LNCaP clone FGC (cell line): ENCODE measurements around the gene ZSWIM3.

ENCODE experiments used
- DNase-seq: peaks from one replicate; pipeline ENCODE4 v3.0.0-alpha.2; 2011; ENCODE audit warnings: low read depth
- H3K4me3 ChIP-seq: 2 replicates; pipeline ENCODE4 v1.5.1; 2011; ENCODE audit warnings: mild to moderate bottlenecking, low read depth, low read length, control low read depth
- TF ChIP-seq, protein P1 (sequence below): IDR thresholded peaks from 2 replicates; pipeline ENCODE4 v1.5.1; 2012; ENCODE audit warnings: mild to moderate bottlenecking; ENCODE audit not compliant: control insufficient read depth, insufficient read depth; ENCODE audit errors: extremely low read depth

Gene ZSWIM3

DNA sequence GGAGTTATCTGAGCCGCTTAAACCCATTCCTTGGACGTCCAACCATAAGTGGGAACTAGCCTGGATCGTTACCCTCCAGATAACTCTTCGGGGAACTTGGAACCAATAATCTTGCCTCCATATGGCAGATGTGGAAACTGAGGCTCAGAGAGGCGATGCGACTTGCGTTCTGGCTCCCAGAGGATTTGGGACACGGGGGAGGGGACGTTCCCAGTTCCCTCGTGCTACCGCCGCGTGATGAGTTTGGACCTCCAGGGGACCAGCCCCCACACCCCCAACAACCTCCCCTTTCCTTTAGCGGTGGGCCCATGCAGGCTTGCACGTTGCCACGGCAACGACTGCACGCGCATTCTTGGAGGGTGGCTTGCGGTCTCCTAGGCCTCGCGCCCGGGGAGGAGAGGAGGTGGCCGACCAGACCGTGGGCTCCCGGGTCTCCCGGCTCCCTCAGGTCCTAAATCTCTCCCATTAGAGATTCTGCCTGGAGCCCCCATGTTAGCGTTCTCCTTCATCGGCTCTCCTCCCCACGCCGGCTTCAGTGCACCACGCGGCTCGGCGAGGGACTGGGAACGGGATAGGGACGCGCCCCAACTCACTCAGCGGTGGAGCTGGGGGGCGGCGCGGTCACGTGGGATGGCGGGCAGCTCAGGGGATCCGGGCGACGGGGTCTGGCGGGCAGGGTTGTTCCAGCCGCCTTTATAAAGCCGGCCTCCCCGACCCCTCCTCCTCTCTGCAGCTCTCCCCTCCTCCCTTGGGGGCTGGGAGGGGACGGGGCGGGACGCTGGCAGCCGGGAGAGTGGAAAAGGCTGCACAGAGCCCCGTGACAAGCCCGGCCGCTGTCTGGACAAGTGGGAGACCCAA lies 54.3 kb downstream of the ZSWIM3 start, which contains the start of gene PLTP:
TSS of gene PLTP (minus strand) at position 670 of the 858 bp plus-strand sequence. CDS start 703 bp downstream, outside the sequence.
- no peak for DNase-seq
- H3K4me3 ChIP-seq = no peak within 1 kb of the TSS
- TF ChIP-seq, protein P1, sequence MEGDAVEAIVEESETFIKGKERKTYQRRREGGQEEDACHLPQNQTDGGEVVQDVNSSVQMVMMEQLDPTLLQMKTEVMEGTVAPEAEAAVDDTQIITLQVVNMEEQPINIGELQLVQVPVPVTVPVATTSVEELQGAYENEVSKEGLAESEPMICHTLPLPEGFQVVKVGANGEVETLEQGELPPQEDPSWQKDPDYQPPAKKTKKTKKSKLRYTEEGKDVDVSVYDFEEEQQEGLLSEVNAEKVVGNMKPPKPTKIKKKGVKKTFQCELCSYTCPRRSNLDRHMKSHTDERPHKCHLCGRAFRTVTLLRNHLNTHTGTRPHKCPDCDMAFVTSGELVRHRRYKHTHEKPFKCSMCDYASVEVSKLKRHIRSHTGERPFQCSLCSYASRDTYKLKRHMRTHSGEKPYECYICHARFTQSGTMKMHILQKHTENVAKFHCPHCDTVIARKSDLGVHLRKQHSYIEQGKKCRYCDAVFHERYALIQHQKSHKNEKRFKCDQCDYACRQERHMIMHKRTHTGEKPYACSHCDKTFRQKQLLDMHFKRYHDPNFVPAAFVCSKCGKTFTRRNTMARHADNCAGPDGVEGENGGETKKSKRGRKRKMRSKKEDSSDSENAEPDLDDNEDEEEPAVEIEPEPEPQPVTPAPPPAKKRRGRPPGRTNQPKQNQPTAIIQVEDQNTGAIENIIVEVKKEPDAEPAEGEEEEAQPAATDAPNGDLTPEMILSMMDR = no peak

DNA sequence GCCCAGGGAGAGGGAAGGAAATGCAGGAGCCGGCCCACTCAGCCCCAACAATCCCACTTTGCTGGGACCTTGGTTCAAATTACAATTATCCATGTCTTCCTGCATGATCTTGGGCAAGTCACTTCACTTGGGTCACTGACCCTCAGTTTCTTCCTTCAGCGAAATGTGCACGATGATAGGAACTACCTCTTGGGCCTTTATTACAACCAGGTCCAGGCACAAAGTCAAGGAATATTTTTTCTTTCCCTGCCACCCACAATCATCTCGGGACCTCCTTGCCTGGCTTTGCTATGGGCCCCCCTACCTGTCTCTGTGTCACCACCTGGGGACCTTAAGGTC lies 54.9 kb downstream of the ZSWIM3 start:
- TF ChIP-seq, protein P1 = no peak
- no peak overlapping the region for H3K4me3 ChIP-seq

DNA sequence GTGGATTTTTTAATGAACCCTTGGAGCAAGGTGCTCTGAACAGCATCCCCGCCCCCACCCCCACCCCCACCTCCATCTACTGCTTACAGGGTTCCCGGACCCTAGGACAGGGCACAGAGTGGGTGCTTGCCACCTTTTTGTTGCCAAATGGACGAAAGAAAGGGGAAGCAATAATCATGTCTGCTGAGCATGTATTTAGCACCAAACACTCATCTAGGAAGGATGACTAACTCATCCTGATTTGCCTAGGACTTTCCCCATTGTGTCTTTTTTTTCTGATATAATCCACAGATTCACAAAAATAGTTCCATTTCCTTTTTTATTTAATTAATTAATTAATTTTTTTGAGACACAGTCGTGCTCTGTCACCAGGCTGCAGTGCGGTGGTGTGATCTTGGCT lies 55.7 kb downstream of the ZSWIM3 start:
- TF ChIP-seq, protein P1 = no peak
- DNase-seq = no peak
- no peak overlapping the region for H3K4me3 ChIP-seq

More for the DNA sequence above, 54.9 kb downstream of the ZSWIM3 start:
- DNase-seq = no peak

DNA sequence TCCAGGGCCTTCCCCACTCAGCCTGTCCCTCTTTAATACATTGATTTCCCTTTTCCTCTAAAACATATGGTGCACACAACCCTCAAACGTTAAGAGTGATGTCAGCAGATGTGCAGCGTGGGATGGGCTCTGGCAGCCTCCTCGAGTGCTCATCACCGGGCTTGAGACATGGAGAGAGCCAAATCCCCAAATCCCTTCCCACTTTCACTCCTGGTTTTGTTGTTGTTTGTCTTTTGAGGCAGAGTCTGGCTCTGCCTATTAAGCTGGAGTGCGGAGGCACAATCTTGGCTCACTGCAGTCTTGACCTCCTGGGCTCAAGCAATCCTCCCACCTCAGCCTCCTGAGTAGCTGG lies 60.4 kb downstream of the ZSWIM3 start:
- no peak for DNase-seq
- TF ChIP-seq, protein P1 = no peak
- H3K4me3 ChIP-seq = no peak overlapping the region

DNA sequence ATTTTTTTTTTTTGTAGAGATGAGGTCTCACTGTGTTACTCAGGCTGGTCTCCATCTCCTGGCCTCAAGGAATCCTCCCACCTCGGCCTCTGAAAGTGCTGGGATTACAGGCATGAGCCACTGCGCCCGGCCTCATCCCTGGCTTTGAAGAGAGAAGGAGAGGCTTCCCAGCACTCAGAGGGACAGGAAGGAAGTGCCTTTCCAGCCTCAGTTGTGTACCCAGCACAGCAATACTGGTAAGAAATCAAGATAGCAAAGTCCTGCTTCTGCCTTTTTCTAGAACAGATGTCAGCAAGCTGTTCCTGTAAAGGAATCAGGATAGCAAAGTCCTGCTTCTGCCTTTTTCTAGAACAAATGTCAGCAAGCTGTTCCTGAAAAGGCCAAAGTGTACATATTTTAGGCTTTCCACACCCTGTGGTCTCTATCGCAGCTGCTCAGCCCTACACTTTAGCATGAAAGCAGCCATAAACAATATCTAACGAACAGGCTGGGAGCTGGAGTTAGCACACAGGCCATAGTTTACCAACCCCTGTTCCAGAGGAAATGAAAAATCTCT lies 60.8 kb downstream of the ZSWIM3 start:
- TF ChIP-seq, protein P1 = no peak
- no peak for DNase-seq
- no peak overlapping the region for H3K4me3 ChIP-seq

DNA sequence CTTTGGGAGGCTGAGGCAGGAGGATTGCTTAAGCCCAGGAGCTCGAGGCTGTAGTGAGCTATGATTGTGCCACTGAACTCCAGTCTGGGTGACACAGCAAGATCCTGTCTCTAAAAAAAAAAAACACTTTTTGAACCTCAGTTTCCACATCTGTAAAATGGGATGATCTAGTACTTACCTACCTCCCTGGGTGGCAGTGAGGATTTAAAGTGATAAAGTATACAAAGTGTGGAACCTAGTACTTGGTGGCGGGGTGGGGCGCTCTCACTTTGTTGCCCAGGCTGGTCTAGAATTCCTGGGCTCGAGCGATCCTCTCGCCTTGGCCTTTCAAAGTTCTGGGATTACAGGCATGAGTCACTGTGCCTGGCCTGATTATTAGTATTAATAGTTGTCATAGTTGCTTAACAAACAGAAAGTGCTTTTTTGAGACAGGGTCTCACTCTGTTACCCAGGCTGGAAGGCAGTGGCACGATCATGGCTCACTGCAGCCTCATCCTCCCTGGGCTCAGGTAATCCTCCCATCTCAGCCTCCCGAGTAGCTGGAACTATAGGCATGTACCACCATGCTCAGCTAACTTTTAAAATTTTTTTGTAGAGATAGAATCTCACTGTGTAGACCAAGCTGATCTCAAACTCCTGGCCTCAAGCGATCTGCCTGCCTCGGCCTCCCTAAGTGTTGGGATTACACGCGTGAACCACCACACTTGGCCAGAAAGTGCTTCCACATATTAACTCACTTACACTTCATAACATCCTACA lies 61.5 kb downstream of the ZSWIM3 start:
- TF ChIP-seq, protein P1 = no peak
- DNase-seq = no peak
- H3K4me3 ChIP-seq = no peak overlapping the region
